ENCODE results near the gene SDF4.

- no peak for TF ChIP-seq CTCF (IDR thresholded peaks at IDR 0.05 in 8 of 11, conservative IDR thresholded peaks at IDR 0.05 in 3 of 11)
- TF ChIP-seq POLR2A (IDR thresholded peaks at IDR 0.05) = no peak
These were observed 7.4 kb upstream of the SDF4 start for GRCh38 chr1:1239227-1239613.
